Endothelial cell of umbilical vein (primary cell): ENCODE measurements around the gene DARS1. TPM values are rescaled to one million over a fixed set of nuclear protein-coding genes. Genes with fewer than 3 reads are reported as not detected.

Source experiments
- BruUV-seq: library from RNA; stranded (reverse); fragments of 400-500 nt; replicated peaks from 2 replicates; lab custom pipeline; 2021; lab: Mats Ljungman, UMichigan
- CTCF ChIA-PET: fragments of 300-600, 350-600 bp; sonication (Branson Sonifier 250); formaldehyde crosslinking; loops from one replicate; lab custom pipeline; 2021; ENCODE audit warnings: antibody characterized with exemption, inconsistent platforms; lab: Charles Lee
- POLR2A ChIA-PET: fragments of 300-600, 350-600 bp; sonication (Branson Sonifier 250); formaldehyde crosslinking; loops from one replicate; lab custom pipeline; 2021; ENCODE audit warnings: antibody characterized with exemption, inconsistent platforms; lab: Charles Lee
- DNase-seq: peaks from one replicate; pipeline ENCODE4 v3.0.0-alpha.2; 2011; ENCODE audit warnings: low read depth, low spot score
- FAIRE-seq: peaks from 2 replicates; lab custom pipeline; 2011; peaks lifted over from hg19 to GRCh38; lab: Jason Lieb, UNC
- H2AFZ ChIP-seq: 2 replicates; pipeline ENCODE4 v1.6.0; 2012; ENCODE audit warnings: low read depth, low read length, control low read depth, inconsistent platforms
- H3K27ac ChIP-seq: 2 replicates; pipeline ENCODE4 v1.5.1; 2011; ENCODE audit warnings: low read depth, mild to moderate bottlenecking, control low read depth, low read length, moderate library complexity; ENCODE audit not compliant: insufficient read depth
- H3K27me3 ChIP-seq, 2 experiments: 2 replicates each; pipeline versions ENCODE4 v1.6.0 to v1.6.1; 2011; ENCODE audit warnings: low read length in 2 of 2, mixed read lengths in 1 of 2; ENCODE audit not compliant: control insufficient read depth in 2 of 2, insufficient read depth in 2 of 2
- H3K36me3 ChIP-seq, 2 experiments: 2 replicates in 1 of 2; 3 replicates in 1 of 2; pipeline ENCODE4 v1.5.1; 2011; ENCODE audit warnings: low read length in 2 of 2, mild to moderate bottlenecking in 1 of 2, moderate library complexity in 1 of 2; ENCODE audit not compliant: control insufficient read depth in 2 of 2, insufficient read depth in 2 of 2; ENCODE audit errors: extremely low read depth in 1 of 2
- H3K4me1 ChIP-seq: 3 replicates; pipeline ENCODE4 v1.5.1; 2011; ENCODE audit warnings: mild to moderate bottlenecking, low read length; ENCODE audit not compliant: control insufficient read depth, insufficient read depth; ENCODE audit errors: extremely low read depth
- H3K4me2 ChIP-seq: 2 replicates; pipeline ENCODE4 v1.6.1; 2011; ENCODE audit warnings: low read length, control low read depth, mixed read lengths; ENCODE audit not compliant: insufficient read depth
- H3K4me3 ChIP-seq, 3 experiments: fragments of 200-600 bp in 1 of 3; sonication (generic), shearing (Covaris generic) in 1 of 3; replicated peaks in 1 of 3; 2 replicates each; pipeline ENCODE4 v1.5.1; 2011 to 2016; ENCODE audit warnings: control low read depth in 3 of 3, low read length in 3 of 3, mild to moderate bottlenecking in 2 of 3, inconsistent platforms in 1 of 3, low read depth in 1 of 3, moderate library complexity in 1 of 3; ENCODE audit not compliant: insufficient read depth in 1 of 3
- H3K79me2 ChIP-seq: 2 replicates; pipeline ENCODE4 v1.6.0; 2012; ENCODE audit warnings: low read length, inconsistent platforms; ENCODE audit not compliant: control insufficient read depth, insufficient read depth
- H3K9ac ChIP-seq: replicated peaks from 2 replicates; pipeline ENCODE3; 2011; ENCODE audit warnings: low read length, control low read depth; ENCODE audit not compliant: insufficient read depth; ENCODE audit errors: extremely low read depth
- H3K9me1 ChIP-seq: replicated peaks from 3 replicates; pipeline ENCODE4 v1.6.0; 2011; ENCODE audit warnings: mild to moderate bottlenecking, low read length; ENCODE audit not compliant: control insufficient read depth, insufficient read depth; ENCODE audit errors: extremely low read depth
- H3K9me3 ChIP-seq: replicated peaks from 2 replicates; pipeline ENCODE4 v1.5.1; 2012; ENCODE audit warnings: low read length, inconsistent platforms; ENCODE audit not compliant: control insufficient read depth, insufficient read depth
- H4K20me1 ChIP-seq: replicated peaks from 2 replicates; pipeline ENCODE3; 2011; ENCODE audit warnings: mild to moderate bottlenecking, low read length; ENCODE audit not compliant: control insufficient read depth, insufficient read depth; ENCODE audit errors: extremely low read depth
- EZH2 ChIP-seq: IDR thresholded peaks from 2 replicates; pipeline ENCODE4 v1.6.1; 2012; ENCODE audit warnings: borderline replicate concordance, low read depth, mild to moderate bottlenecking, moderate library complexity, low read length, inconsistent platforms; ENCODE audit not compliant: severe bottlenecking
- FOS ChIP-seq: IDR thresholded peaks from 2 replicates; pipeline ENCODE4 v1.6.1; 2011; ENCODE audit warnings: mild to moderate bottlenecking, low read length, moderate library complexity, borderline replicate concordance; ENCODE audit not compliant: insufficient read depth
- GATA2 ChIP-seq: IDR thresholded peaks from 2 replicates; pipeline ENCODE4 v1.7.0; 2011; ENCODE audit warnings: low read depth, mild to moderate bottlenecking, moderate library complexity, mixed read lengths, low read length; ENCODE audit not compliant: insufficient read length, insufficient read depth
- JUN ChIP-seq: IDR thresholded peaks from 2 replicates; pipeline ENCODE4 v1.6.1; 2011; ENCODE audit warnings: borderline replicate concordance, low read depth; ENCODE audit not compliant: insufficient read length, insufficient read depth
- MAX ChIP-seq: IDR thresholded peaks from 2 replicates; pipeline ENCODE4 v1.6.1; 2011; ENCODE audit not compliant: insufficient read depth, insufficient read length
- MYC ChIP-seq: IDR thresholded peaks from one replicate; pipeline ENCODE4 v1.6.1; 2011; ENCODE audit warnings: mild to moderate bottlenecking, low read depth, low read length
- POLR2A ChIP-seq: IDR thresholded peaks from 2 replicates; pipeline ENCODE4 v1.6.1; 2012; ENCODE audit warnings: low read depth, mild to moderate bottlenecking, control low read depth, low read length
- POLR2AphosphoS5 ChIP-seq: IDR thresholded peaks from 2 replicates; pipeline ENCODE4 v1.6.1; 2012; ENCODE audit warnings: low read depth, mild to moderate bottlenecking, control low read depth, low read length, moderate library complexity; ENCODE audit not compliant: insufficient read depth
- dilution Hi-C: fragments of 300-500 bp; cut with MboI; formaldehyde crosslinking; loops from one replicate; pipeline ENCODE4 v1.15.0; 2019; ENCODE audit warnings: low sequenced_read_pairs; ENCODE audit not compliant: extremely low pct_ligation_motif_present
- intact Hi-C: fragments of 100-400 bp; cut with micrococcal nuclease; formaldehyde crosslinking; loops from one replicate; pipeline ENCODE4 v1.10.0; 2022
- polyA plus RNA-seq, 4 experiments: library from polyadenylated mRNA; depleted of rRNA in 3 of 4; stranded (reverse) in 3 of 4; unstranded in 1 of 4; fragments of >200 nt; gene quantifications; 2 replicates each; pipeline versions ENCODE4 v1.2.1 to v1.2.3, GENCODE V29; 2011 to 2012; ENCODE audit warnings: missing spikeins in 1 of 4
- total RNA-seq: library from RNA; stranded (reverse); gene quantifications from 2 replicates; pipeline ENCODE4 v1.2.3, GENCODE V29; 2021
- TF ChIP-seq, protein P1 (sequence below), 2 donors: IDR thresholded peaks; 1 replicate in 1 of 2; 2 replicates in 1 of 2; pipeline ENCODE4 v1.5.1; 2011; ENCODE audit warnings: low read length in 2 of 2, mild to moderate bottlenecking in 2 of 2, moderate library complexity in 2 of 2, control low read depth in 1 of 2, inconsistent platforms in 1 of 2, low read depth in 1 of 2; ENCODE audit not compliant: insufficient read depth in 1 of 2; ENCODE audit errors: extremely low read depth in 1 of 2

Gene DARS1
- total and polyA plus RNA-seq, 2 donors (not counting 3 experiments of a cell fraction or from before 2014, with no cell fraction given) = 20.9 to 41.5 TPM

- dilution Hi-C loops = no loop called here
- no peaks in the 10 kb centered on the region for H3K4me1 ChIP-seq
- no peak overlapping the region for H3K27ac ChIP-seq
- ChIA-PET CTCF (interaction anchor here (1.4 kb wide), 1 partner anchor 17 kb away, joined by 3 read pairs; no protein-coding TSS in a partner anchor), POLR2A (no interaction called here)
- no peaks in the 10 kb centered on the region for H3K9me3 ChIP-seq
- peaks cover 10 to 25% of the 10 kb centered on the region in 2 experiments for H3K27me3 ChIP-seq
- H3K9ac ChIP-seq = no peak overlapping the region
- H3K4me2 ChIP-seq = no peak overlapping the region
- intact Hi-C loops = loop anchor here (5.0 kb wide), 2 partner anchors 111 to 349 kb away; no protein-coding TSS in a partner anchor
- no peaks in the 10 kb centered on the region for H3K79me2 ChIP-seq
- H3K9me1 ChIP-seq = no peaks in the 10 kb centered on the region
- no peak for FAIRE-seq
- no TSS peak for BruUV-seq
- no peaks in the 10 kb centered on the region for H3K36me3 ChIP-seq
- H2AFZ ChIP-seq = no peak overlapping the region
- DNase-seq = no peak
- no peaks in the 10 kb centered on the region for H4K20me1 ChIP-seq
- no peak overlapping the region for H3K4me3 ChIP-seq
- TF ChIP-seq MAX (no peak), MYC (no peak), POLR2AphosphoS5 (no peak), FOS (no peak), GATA2 (no peak), JUN (no peak), POLR2A (no peak), EZH2 (no peak)
- TF ChIP-seq, protein P1, sequence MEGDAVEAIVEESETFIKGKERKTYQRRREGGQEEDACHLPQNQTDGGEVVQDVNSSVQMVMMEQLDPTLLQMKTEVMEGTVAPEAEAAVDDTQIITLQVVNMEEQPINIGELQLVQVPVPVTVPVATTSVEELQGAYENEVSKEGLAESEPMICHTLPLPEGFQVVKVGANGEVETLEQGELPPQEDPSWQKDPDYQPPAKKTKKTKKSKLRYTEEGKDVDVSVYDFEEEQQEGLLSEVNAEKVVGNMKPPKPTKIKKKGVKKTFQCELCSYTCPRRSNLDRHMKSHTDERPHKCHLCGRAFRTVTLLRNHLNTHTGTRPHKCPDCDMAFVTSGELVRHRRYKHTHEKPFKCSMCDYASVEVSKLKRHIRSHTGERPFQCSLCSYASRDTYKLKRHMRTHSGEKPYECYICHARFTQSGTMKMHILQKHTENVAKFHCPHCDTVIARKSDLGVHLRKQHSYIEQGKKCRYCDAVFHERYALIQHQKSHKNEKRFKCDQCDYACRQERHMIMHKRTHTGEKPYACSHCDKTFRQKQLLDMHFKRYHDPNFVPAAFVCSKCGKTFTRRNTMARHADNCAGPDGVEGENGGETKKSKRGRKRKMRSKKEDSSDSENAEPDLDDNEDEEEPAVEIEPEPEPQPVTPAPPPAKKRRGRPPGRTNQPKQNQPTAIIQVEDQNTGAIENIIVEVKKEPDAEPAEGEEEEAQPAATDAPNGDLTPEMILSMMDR (IDR thresholded peaks at IDR 0.05; ENCODE audit: extremely low read depth in 1 of 2, insufficient read depth in 1 of 2, low read depth in 1 of 2, low read length in 2 of 2) = no peak
Observed at GRCh38 chr2:136028001-136028400, 42.6 kb upstream of the DARS1 start.
